Measurements from ENCODE around the gene KIF12. TPM values are rescaled to one million over a fixed set of nuclear protein-coding genes. Genes with fewer than 3 reads are reported as not detected.

The KIF12 gene
- polyA plus RNA-seq, 3 donors, result not detected

GRCh38 chr9:114053246-114054005 lies 45.7 kb downstream of the KIF12 start:
- intact Hi-C loops (cut with micrococcal nuclease), result no loop called here
- Mint-ChIP-seq H3K4me3 (no peak overlapping the region), H3K4me1 (no peaks in the 10 kb centered on the region), H3K36me3 (peaks cover 16 to 27% of the 10 kb centered on the region in 2 donors), H3K27ac (peak overlapping the region in 2 of 7 donors; percentile 6 to 55), H3K27me3 (ENCODE audit: low read depth in 3 of 3) (peaks cover 0 to 2% (median 0%) of the 10 kb centered on the region in 3 donors), H3K9me3 (no peaks in the 10 kb centered on the region)
- Histone ChIP-seq H2AFZ (ENCODE audit: insufficient read depth, low read depth, low read length, poor library complexity, severe bottlenecking) (no peak overlapping the region), H4K20me1 (ENCODE audit: insufficient read depth, low read length) (no peaks in the 10 kb centered on the region), H3K9ac (ENCODE audit: insufficient read depth, low read length, poor library complexity, severe bottlenecking) (no peak overlapping the region), H3K4me3 (replicated peaks in 1 of 3; ENCODE audit: low read depth in 2 of 3, low read length in 3 of 3) (no peak overlapping the region), H3K9me3 (replicated peaks in 1 of 2; ENCODE audit: control insufficient read depth in 1 of 2, insufficient read depth in 1 of 2, low read length in 2 of 2) (no peaks in the 10 kb centered on the region), H3K27ac (ENCODE audit: low read depth in 1 of 2, low read length in 2 of 2) (no peak overlapping the region), H3K4me2 (replicated peaks; ENCODE audit: extremely low read depth, low read length, poor library complexity, severe bottlenecking) (no peak overlapping the region), H3K79me2 (ENCODE audit: insufficient read depth, low read length) (no peaks in the 10 kb centered on the region), H3K36me3 (replicated peaks in 1 of 2; ENCODE audit: control insufficient read depth in 1 of 2, insufficient read depth in 2 of 2, low read length in 2 of 2) (peaks cover 13 to 24% of the 10 kb centered on the region in 2 donors), H3K27me3 (ENCODE audit: control insufficient read depth in 2 of 2, insufficient read depth in 2 of 2, low read length in 2 of 2) (no peaks in the 10 kb centered on the region), H3K4me1 (ENCODE audit: control insufficient read depth in 1 of 2, insufficient read depth in 2 of 2, low read length in 2 of 2) (no peaks in the 10 kb centered on the region)
- no peak for DNase-seq
- 96% methylated on average over 8 of the region's 8 CpGs for WGBS (ENCODE audit: insufficient coverage)
- no peak for TF ChIP-seq CTCF (IDR thresholded peaks at IDR 0.05)

DNA sequence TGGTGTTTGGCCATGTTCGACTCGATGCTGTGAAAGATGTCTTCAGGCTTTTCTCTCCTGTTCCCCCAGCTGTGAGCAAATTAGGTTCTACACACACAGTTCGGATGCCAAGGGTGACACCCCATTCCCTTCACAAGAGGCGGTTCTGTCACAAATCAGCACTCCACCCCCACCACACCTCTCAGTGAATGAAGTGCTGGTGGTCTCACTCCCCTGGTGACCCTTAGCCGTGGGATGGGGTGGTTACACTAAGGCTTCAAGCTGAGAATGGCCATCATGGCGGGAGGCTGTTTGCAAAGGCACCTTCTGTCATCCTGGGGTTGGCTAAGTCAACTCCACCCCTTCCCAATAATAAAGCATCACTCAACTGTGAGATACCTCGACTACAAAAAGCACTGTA lies 47.4 kb downstream of the KIF12 start:
- no peak overlapping the region for H2AFZ ChIP-seq (ENCODE audit: insufficient read depth, low read depth, low read length, poor library complexity, severe bottlenecking)
- Mint-ChIP-seq H3K9me3 (no peaks in the 10 kb centered on the region), H3K4me1 (no peaks in the 10 kb centered on the region), H3K27ac (peak overlapping the region in 1 of 7 donors; percentile 18), H3K27me3 (ENCODE audit: low read depth in 3 of 3) (peaks cover 0 to 2% (median 0%) of the 10 kb centered on the region in 3 donors), H3K4me3 (no peak overlapping the region), H3K36me3 (peaks cover 20 to 29% of the 10 kb centered on the region in 2 donors)
- no peak overlapping the region for H3K9ac ChIP-seq (ENCODE audit: insufficient read depth, low read length, poor library complexity, severe bottlenecking)
- H3K27me3 ChIP-seq (ENCODE audit: control insufficient read depth in 2 of 2, insufficient read depth in 2 of 2, low read length in 2 of 2), result no peaks in the 10 kb centered on the region
- no peak overlapping the region for H3K27ac ChIP-seq (ENCODE audit: low read depth in 1 of 2, low read length in 2 of 2)
- H3K79me2 ChIP-seq (ENCODE audit: insufficient read depth, low read length), result no peaks in the 10 kb centered on the region
- no peak overlapping the region for H3K4me2 ChIP-seq (replicated peaks; ENCODE audit: extremely low read depth, low read length, poor library complexity, severe bottlenecking)
- H3K9me3 ChIP-seq (replicated peaks in 1 of 2; ENCODE audit: control insufficient read depth in 1 of 2, insufficient read depth in 1 of 2, low read length in 2 of 2), result no peaks in the 10 kb centered on the region
- no peaks in the 10 kb centered on the region for H3K4me1 ChIP-seq (ENCODE audit: control insufficient read depth in 1 of 2, insufficient read depth in 2 of 2, low read length in 2 of 2)
- 89% methylated on average over 2 of the region's 7 CpGs for WGBS (ENCODE audit: insufficient coverage)
- H4K20me1 ChIP-seq (ENCODE audit: insufficient read depth, low read length), result no peaks in the 10 kb centered on the region
- intact Hi-C loops (cut with micrococcal nuclease), result no loop called here
- DNase-seq, result no peak
- H3K4me3 ChIP-seq (replicated peaks in 1 of 3; ENCODE audit: low read depth in 2 of 3, low read length in 3 of 3), result no peak overlapping the region
- peaks cover 15 to 29% of the 10 kb centered on the region in 2 donors for H3K36me3 ChIP-seq (replicated peaks in 1 of 2; ENCODE audit: control insufficient read depth in 1 of 2, insufficient read depth in 2 of 2, low read length in 2 of 2)
- no peak for TF ChIP-seq CTCF (IDR thresholded peaks at IDR 0.05)
